GM18507 (cell line): Measurements from ENCODE around the gene COL15A1.

Experiments used
- DNase-seq: peaks from one replicate; pipeline ENCODE4 v3.0.0; 2011; ENCODE audit warnings: low read depth; ENCODE audit not compliant: insufficient read length; ENCODE audit errors: extremely low spot score
- FAIRE-seq: peaks from 2 replicates; lab custom pipeline; 2011; peaks lifted over from hg19 to GRCh38; lab: Jason Lieb, UNC

COL15A1 gene

GRCh38 chr9:99044827-99045226 is 101.1 kb downstream of the COL15A1 start:
- DNase-seq (no peak), FAIRE-seq (no peak)

GRCh38 chr9:99046068-99046467 is 102.4 kb downstream of the COL15A1 start:
- FAIRE-seq (no peak), DNase-seq (no peak)

- FAIRE-seq = no peak
- no peak for DNase-seq
Observed at GRCh38 chr9:99046542-99047071, 102.9 kb downstream of the COL15A1 start.

- no peak for DNase-seq
- no peak for FAIRE-seq
Observed at GRCh38 chr9:99049228-99049627, 105.5 kb downstream of the COL15A1 start.

- DNase-seq (no peak), FAIRE-seq (no peak)
Observed at GRCh38 chr9:99049641-99050040, 105.9 kb downstream of the COL15A1 start.

DNA sequence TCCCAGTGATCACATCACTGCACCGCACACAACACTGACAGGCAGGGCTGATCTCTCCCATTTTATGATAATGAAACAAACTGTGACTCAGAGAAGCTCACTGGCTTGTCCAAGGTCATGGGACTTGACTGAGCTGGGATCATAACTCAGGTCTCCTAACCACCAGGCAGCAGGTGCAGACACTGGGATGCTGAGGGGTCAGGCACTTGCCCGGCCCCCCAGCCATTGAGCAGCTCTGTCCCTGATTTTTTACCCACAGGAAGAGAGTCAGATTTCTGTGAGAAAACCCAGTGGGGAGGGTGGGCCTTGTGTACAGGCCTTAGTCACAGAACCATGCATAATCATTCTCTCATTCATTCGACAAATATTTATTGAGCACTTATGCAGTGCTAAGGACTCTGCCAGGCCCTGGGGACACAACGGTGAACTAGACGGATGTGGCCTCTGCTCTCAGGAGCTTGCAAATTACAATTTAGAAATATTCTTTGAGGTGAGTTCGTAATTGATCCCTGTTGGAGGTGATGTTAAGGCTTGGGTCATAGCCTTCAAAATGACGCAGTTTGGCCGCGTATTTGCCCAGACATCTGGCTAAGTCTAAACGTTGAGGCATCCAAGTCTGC is 106.7 kb downstream of the COL15A1 start:
- DNase-seq (no peak), FAIRE-seq (no peak)

- no peak for DNase-seq
- no peak for FAIRE-seq
Observed at GRCh38 chr9:99050924-99051323, 107.2 kb downstream of the COL15A1 start.

GRCh38 chr9:99051406-99051805 is 107.7 kb downstream of the COL15A1 start:
- no peak for FAIRE-seq
- no peak for DNase-seq

DNA sequence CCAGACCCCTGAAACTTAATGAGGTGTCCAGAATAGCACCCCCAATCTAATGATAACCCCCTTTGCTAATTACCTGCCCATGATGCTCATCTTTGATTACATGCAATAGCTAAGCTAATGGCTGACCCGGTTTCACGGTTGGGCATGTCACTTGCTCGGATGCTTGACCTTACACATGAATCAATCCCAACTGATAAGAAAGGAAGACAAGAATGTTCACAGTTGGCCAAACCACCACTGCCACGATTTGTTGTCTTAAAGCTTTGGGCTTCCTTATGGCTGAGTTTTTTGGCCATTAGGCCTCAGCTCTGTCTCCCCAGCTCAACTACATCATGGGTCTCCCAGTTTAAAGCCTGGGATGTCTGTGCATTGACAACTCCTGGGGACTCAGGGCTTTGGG is 108.1 kb downstream of the COL15A1 start:
- no peak for DNase-seq
- FAIRE-seq = no peak

DNA sequence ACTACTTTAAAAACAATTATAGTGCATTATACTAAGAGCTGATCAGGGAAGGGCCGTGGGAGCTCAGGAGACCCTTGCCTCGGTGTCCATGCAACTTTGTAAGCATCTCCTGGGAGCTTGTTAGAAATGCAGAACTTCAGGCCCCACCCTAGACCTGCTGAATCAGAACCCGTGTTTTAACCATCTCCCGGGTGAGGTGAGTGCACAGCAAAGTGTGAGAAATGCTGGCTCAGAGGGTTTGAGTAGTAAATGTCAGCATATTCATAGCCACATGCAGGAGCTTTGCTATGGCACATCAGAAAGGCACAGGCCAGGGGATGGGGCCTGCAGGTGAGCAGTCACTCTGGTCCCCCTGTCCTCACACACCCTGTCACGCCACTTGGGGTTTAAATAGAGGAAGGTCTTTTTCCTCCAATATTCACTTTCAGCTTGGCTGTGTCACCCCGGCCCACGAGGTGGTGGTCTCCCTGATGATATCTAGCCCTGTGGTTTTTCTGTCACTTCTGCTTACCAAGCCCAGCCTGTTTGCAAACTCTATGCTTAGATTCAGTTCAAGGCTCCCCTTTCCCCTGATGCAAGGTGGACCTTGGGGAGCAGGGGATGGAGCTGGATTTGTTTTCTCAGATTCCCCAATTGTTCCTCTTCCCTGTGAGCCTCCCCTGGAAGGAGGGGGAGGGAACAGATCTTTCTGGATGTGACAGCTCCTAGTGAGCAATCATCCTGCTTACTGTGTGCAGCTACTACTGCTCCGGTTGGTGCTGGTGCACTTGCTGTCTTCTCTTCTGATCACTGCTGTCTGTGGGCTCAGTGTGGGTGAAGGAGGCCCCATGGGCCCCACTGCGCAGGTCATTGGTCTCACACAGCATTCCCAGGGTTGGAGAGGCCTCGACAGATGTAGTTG is 109.4 kb downstream of the COL15A1 start:
- FAIRE-seq = no peak
- no peak for DNase-seq

- FAIRE-seq (no peak), DNase-seq (no peak)
Observed at GRCh38 chr9:99054581-99054980, 110.9 kb downstream of the COL15A1 start.

DNA sequence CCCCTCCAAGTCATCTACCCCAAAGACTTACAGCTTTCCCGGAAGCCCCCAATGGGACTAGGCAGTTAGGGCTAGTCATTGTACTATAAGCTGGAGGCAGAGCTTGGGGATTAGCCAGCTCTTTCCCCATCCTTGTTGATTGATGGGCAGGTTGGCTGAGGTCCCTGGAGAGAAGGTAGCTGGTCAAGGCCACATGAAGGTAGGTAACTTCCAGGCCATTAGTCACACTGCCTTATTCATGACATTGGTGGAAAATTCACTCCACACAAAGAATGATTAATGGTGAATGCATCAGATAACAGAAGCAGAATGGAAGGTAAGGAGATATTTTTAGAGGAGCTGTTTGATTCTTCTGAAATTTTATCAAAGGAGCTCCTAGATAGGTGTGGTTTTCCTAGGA is 111.7 kb downstream of the COL15A1 start:
- no peak for DNase-seq
- FAIRE-seq = no peak

GRCh38 chr9:99056186-99056585 is 112.5 kb downstream of the COL15A1 start:
- no peak for FAIRE-seq
- no peak for DNase-seq

DNA sequence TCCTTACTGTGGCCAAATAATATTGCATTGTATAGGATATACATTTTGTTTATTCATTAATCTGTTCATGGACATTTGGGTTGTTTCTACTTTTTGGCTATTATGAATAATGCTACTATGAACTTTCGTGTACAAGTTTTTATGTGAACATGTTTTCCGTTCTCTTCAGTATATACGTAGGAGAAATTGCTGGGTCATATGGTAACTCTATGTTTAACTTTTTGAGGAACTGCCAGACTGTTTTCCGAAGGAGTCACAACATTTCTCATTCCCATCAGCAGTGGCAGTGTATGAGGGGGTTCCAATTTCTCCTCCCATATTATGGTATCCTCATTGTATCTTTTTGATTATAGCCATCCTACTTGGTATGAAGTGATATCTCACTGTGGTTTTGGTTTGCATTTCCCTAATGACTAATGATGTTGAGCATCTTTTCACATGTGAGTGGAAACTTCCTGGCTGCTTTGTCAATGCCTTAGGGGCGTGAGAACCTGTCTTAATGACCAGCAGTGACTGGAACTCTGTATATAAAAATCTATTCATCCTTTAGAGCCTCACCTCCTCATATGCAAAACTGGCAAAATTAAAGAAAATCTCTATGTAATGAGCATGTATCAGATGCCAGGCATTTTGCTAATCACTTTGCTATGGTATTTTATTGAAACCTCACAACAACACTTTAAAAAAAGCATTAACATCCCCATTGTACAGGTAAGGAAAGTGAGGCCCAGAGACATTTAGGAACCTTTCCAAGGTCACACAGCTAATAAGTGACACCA is 113.4 kb downstream of the COL15A1 start:
- FAIRE-seq = no peak
- no peak for DNase-seq

- DNase-seq (peak; percentile 29), FAIRE-seq (peak; percentile 95)
Observed at GRCh38 chr9:99057665-99058625, 114.2 kb downstream of the COL15A1 start.

GRCh38 chr9:99058964-99059921 is 115.5 kb downstream of the COL15A1 start:
- DNase-seq (peak; percentile 33), FAIRE-seq (peak; percentile 78)

GRCh38 chr9:99060621-99061020 is 116.9 kb downstream of the COL15A1 start:
- no peak for FAIRE-seq
- no peak for DNase-seq

DNA sequence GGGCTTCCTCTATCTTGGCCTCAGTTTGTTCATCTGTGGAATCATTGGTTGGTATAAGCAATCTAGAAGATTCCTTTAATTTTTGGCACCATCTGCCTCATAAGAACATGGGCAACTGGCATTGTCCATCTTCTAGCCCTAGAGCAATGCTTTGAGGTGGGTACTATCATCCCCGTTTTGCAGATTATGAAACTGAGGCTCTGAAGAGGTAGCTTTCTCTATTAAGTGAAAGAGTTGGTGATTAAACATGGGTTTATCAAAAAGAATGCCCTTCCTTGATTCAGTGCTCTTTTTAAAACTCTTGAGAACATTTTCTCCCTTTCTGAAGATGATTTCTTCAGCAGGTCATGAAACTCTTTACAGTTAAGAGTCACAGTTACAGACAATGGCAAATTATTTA is 118.8 kb downstream of the COL15A1 start:
- FAIRE-seq (no peak), DNase-seq (no peak)
